ENCODE results near the gene CYLD.

CYLD gene

DNA sequence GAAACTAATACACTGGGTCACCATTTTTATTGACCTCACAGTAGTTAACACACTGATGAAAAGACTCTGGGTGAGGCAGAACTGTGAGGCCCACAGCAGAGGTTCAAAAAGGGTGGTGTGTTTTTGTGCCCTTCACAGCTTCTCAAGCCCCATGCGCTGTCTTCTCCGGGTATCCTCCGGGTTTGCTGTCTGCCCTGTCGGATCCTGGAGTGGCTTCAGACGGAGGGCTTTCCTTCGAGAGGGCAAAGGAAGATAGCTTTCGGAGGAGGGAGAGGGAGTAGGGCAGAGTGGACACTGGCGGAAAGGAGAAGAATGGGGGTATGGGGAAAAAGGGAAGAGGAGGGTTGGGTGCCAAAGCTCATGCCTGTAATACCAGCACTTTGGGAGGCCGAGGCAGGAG is 80.8 kb downstream of the CYLD start:
- Histone ChIP-seq H3K4me3 (ENCODE audit: low read depth, low read length) (no peak overlapping the region), H3K36me3 (ENCODE audit: control insufficient read depth in 2 of 2, insufficient read depth in 1 of 2, low read length in 2 of 2) (no peaks in the 10 kb centered on the region), H3K9me3 (ENCODE audit: control insufficient read depth, insufficient read depth, low read depth, low read length) (no peaks in the 10 kb centered on the region), H3K4me1 (ENCODE audit: control insufficient read depth, insufficient read depth, low read length) (no peaks in the 10 kb centered on the region), H3K27ac (ENCODE audit: extremely low read depth, low read depth, low read length) (no peak overlapping the region)
- no peak for TF ChIP-seq ZNF791 (tag by site-specific recombination; IDR thresholded peaks at IDR 0.05)
- no peak for TF ChIP-seq PRDM1 (tag by site-specific recombination; IDR thresholded peaks at IDR 0.05)
- TF ChIP-seq ZNF629 (tag by site-specific recombination; IDR thresholded peaks at IDR 0.05): no peak
- TF ChIP-seq, protein P1, sequence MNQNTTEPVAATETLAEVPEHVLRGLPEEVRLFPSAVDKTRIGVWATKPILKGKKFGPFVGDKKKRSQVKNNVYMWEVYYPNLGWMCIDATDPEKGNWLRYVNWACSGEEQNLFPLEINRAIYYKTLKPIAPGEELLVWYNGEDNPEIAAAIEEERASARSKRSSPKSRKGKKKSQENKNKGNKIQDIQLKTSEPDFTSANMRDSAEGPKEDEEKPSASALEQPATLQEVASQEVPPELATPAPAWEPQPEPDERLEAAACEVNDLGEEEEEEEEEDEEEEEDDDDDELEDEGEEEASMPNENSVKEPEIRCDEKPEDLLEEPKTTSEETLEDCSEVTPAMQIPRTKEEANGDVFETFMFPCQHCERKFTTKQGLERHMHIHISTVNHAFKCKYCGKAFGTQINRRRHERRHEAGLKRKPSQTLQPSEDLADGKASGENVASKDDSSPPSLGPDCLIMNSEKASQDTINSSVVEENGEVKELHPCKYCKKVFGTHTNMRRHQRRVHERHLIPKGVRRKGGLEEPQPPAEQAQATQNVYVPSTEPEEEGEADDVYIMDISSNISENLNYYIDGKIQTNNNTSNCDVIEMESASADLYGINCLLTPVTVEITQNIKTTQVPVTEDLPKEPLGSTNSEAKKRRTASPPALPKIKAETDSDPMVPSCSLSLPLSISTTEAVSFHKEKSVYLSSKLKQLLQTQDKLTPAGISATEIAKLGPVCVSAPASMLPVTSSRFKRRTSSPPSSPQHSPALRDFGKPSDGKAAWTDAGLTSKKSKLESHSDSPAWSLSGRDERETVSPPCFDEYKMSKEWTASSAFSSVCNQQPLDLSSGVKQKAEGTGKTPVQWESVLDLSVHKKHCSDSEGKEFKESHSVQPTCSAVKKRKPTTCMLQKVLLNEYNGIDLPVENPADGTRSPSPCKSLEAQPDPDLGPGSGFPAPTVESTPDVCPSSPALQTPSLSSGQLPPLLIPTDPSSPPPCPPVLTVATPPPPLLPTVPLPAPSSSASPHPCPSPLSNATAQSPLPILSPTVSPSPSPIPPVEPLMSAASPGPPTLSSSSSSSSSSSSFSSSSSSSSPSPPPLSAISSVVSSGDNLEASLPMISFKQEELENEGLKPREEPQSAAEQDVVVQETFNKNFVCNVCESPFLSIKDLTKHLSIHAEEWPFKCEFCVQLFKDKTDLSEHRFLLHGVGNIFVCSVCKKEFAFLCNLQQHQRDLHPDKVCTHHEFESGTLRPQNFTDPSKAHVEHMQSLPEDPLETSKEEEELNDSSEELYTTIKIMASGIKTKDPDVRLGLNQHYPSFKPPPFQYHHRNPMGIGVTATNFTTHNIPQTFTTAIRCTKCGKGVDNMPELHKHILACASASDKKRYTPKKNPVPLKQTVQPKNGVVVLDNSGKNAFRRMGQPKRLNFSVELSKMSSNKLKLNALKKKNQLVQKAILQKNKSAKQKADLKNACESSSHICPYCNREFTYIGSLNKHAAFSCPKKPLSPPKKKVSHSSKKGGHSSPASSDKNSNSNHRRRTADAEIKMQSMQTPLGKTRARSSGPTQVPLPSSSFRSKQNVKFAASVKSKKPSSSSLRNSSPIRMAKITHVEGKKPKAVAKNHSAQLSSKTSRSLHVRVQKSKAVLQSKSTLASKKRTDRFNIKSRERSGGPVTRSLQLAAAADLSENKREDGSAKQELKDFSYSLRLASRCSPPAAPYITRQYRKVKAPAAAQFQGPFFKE (tag by site-specific recombination; IDR thresholded peaks at IDR 0.05; ENCODE audit: borderline replicate concordance): no peak
- ChIA-PET POLR2A (no interaction called here), CTCF (interaction anchor here (0.7 to 4.8 kb wide), 3 partner anchors 13 to 1136 kb away, joined by 3 to 28 read pairs (median 4); no protein-coding TSS in a partner anchor)

DNA sequence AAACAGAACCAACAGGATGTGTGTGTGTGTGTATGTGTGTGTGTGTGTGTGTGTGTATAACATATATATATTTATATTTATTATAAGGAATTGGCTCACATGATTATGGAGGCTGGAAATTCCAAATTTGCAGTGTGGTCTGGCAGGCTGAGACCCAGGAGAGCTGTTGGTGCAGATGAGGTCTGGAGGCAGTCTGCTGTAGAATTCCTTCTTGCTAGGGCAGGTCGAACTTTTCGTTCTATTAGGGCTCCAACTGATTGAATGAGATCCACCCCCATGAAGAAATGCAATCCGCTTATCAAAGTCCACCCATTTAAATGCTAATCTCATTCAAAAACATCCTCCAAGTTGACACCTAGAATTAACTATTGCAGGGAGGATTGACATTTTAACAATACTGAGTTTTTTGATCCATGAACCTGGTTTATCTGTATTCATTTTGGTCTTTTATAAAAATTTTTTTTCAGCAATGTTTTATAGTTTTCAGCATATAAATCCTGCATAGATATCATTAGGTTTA is 85.0 kb downstream of the CYLD start:
- Histone ChIP-seq H3K36me3 (ENCODE audit: control insufficient read depth in 2 of 2, insufficient read depth in 1 of 2, low read length in 2 of 2) (no peaks in the 10 kb centered on the region), H3K27ac (ENCODE audit: extremely low read depth, low read depth, low read length) (no peak overlapping the region), H3K4me1 (ENCODE audit: control insufficient read depth, insufficient read depth, low read length) (no peaks in the 10 kb centered on the region), H3K4me3 (ENCODE audit: low read depth, low read length) (no peak overlapping the region), H3K9me3 (ENCODE audit: control insufficient read depth, insufficient read depth, low read depth, low read length) (no peaks in the 10 kb centered on the region)
- TF ChIP-seq, protein P2, sequence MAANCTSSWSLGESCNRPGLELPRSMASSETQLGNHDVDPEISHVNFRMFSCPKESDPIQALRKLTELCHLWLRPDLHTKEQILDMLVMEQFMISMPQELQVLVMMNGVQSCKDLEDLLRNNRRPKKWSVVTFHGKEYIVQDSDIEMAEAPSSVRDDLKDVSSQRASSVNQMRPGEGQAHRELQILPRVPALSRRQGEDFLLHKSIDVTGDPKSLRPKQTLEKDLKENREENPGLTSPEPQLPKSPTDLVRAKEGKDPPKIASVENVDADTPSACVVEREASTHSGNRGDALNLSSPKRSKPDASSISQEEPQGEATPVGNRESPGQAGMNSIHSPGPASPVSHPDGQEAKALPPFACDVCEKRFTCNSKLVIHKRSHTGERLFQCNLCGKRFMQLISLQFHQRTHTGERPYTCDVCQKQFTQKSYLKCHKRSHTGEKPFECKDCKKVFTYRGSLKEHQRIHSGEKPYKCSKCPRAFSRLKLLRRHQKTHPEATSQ (tag by site-specific recombination; IDR thresholded peaks at IDR 0.05): no peak
- no peak for TF ChIP-seq ZNF623 (tag by site-specific recombination; IDR thresholded peaks at IDR 0.05)
- ChIA-PET CTCF (interaction anchor here (4.8 kb wide), 1 partner anchor 21 kb away, joined by 28 read pairs; no protein-coding TSS in a partner anchor), POLR2A (no interaction called here)

DNA sequence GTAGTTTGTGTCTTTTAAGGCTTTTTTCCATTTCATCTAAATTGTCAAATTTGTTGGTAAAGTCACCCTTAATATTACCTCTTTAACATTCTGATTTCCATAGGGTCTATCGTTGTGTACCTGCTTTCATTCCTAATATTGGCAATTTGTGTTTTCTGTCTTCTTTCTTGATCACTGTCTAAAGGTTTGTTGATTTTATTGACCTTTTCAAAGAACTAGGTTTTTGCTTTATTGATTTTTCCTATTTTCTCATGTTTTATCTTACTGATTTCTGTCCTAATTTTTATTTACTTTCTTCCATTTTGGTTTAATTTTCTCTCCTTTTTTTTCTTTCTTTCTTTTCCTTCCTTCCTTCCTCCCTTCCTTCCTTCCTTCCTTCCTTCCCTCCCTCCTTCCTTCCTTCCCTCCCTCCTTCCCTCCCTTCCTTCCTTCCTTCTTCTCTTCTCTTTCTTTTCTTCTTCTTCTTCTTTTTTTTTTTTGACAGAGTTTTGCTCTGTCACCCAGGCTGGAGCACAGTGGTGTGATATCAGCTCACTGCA is 86.3 kb downstream of the CYLD start:
- no peaks in the 10 kb centered on the region for H3K36me3 ChIP-seq (ENCODE audit: control insufficient read depth in 2 of 2, insufficient read depth in 1 of 2, low read length in 2 of 2)
- no peak overlapping the region for H3K27ac ChIP-seq (ENCODE audit: extremely low read depth, low read depth, low read length)
- no peaks in the 10 kb centered on the region for H3K9me3 ChIP-seq (ENCODE audit: control insufficient read depth, insufficient read depth, low read depth, low read length)
- CTCF ChIA-PET: no interaction called here
- no peaks in the 10 kb centered on the region for H3K4me1 ChIP-seq (ENCODE audit: control insufficient read depth, insufficient read depth, low read length)
- POLR2A ChIA-PET: no interaction called here
- no peak overlapping the region for H3K4me3 ChIP-seq (ENCODE audit: low read depth, low read length)
- TF ChIP-seq KLF1 (tag by site-specific recombination; IDR thresholded peaks at IDR 0.05): no peak
- no peak for TF ChIP-seq ZNF426 (tag by site-specific recombination; IDR thresholded peaks at IDR 0.05)
- no peak for TF ChIP-seq ZNF510 (tag by site-specific recombination; IDR thresholded peaks at IDR 0.05; ENCODE audit: insufficient replicate concordance)
- no peak for TF ChIP-seq ZNF350 (tag by site-specific recombination; IDR thresholded peaks at IDR 0.05)
- TF ChIP-seq, protein P3, sequence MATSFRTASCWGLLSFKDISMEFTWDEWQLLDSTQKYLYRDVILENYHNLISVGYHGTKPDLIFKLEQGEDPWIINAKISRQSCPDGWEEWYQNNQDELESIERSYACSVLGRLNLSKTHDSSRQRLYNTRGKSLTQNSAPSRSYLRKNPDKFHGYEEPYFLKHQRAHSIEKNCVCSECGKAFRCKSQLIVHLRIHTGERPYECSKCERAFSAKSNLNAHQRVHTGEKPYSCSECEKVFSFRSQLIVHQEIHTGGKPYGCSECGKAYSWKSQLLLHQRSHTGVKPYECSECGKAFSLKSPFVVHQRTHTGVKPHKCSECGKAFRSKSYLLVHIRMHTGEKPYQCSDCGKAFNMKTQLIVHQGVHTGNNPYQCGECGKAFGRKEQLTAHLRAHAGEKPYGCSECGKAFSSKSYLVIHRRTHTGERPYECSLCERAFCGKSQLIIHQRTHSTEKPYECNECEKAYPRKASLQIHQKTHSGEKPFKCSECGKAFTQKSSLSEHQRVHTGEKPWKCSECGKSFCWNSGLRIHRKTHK (tag by site-specific recombination; IDR thresholded peaks at IDR 0.05): no peak
- no peak for TF ChIP-seq ZBTB21 (tag by site-specific recombination; IDR thresholded peaks at IDR 0.05)
- TF ChIP-seq, protein P4, sequence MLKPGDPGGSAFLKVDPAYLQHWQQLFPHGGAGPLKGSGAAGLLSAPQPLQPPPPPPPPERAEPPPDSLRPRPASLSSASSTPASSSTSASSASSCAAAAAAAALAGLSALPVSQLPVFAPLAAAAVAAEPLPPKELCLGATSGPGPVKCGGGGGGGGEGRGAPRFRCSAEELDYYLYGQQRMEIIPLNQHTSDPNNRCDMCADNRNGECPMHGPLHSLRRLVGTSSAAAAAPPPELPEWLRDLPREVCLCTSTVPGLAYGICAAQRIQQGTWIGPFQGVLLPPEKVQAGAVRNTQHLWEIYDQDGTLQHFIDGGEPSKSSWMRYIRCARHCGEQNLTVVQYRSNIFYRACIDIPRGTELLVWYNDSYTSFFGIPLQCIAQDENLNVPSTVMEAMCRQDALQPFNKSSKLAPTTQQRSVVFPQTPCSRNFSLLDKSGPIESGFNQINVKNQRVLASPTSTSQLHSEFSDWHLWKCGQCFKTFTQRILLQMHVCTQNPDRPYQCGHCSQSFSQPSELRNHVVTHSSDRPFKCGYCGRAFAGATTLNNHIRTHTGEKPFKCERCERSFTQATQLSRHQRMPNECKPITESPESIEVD (tag by site-specific recombination; IDR thresholded peaks at IDR 0.05): no peak
- TF ChIP-seq, protein P5, sequence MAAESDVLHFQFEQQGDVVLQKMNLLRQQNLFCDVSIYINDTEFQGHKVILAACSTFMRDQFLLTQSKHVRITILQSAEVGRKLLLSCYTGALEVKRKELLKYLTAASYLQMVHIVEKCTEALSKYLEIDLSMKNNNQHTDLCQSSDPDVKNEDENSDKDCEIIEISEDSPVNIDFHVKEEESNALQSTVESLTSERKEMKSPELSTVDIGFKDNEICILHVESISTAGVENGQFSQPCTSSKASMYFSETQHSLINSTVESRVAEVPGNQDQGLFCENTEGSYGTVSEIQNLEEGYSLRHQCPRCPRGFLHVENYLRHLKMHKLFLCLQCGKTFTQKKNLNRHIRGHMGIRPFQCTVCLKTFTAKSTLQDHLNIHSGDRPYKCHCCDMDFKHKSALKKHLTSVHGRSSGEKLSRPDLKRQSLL (tag by site-specific recombination; IDR thresholded peaks at IDR 0.05): no peak
- no peak for TF ChIP-seq ZNF114 (tag by site-specific recombination; IDR thresholded peaks at IDR 0.05)
- no peak for TF ChIP-seq ZNF16 (tag by site-specific recombination; IDR thresholded peaks at IDR 0.05; ENCODE audit: low read depth)
- TF ChIP-seq ZBTB48 (tag by site-specific recombination; IDR thresholded peaks at IDR 0.05): no peak
- no peak for TF ChIP-seq MEIS1 (CRISPR knock-in tag; IDR thresholded peaks at IDR 0.05; ENCODE audit: borderline replicate concordance)

All from HEK293 (cell line).